ENCODE data around the gene MYBBP1A. TPM values are rescaled to one million over a fixed set of nuclear protein-coding genes. Genes with fewer than 3 reads are reported as not detected.
A peak's percentile ranks its signal among the peaks of the same experiment; 100 is the strongest.

MYBBP1A gene
- total RNA-seq, 1 experiment from 2014 or later = 177 TPM

DNA sequence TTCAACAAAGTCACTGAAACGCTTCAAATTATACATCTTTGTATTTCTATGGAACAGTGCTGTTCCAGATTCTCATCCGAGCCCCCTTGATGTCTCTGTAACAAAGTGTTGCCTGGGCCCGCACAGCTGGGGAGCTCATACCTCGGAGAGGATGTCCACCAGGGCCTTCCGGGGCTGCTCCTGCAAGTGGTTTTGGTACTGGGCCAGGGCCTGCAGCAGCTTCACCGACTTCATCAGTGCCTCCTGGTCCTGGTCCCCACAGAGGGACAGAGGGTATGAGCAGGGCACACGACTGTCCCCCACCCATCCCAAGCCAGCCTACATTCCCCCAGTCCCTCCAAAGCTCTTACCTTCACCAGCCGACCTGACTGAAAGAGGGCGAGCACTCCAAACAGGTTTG lies 1.5 kb downstream of the MYBBP1A start:
- H3K27ac ChIP-seq (ENCODE audit: low read depth, low read length, poor library complexity, severe bottlenecking) = no peak overlapping the region
- H3K36me3 ChIP-seq (ENCODE audit: insufficient read depth, low read length, poor library complexity, severe bottlenecking) = peaks cover 53% of the 10 kb centered on the region
- H3K27me3 ChIP-seq (replicated peaks; ENCODE audit: insufficient read depth, low read depth, low read length, poor library complexity) = no peaks in the 10 kb centered on the region
- TF ChIP-seq, protein P1, sequence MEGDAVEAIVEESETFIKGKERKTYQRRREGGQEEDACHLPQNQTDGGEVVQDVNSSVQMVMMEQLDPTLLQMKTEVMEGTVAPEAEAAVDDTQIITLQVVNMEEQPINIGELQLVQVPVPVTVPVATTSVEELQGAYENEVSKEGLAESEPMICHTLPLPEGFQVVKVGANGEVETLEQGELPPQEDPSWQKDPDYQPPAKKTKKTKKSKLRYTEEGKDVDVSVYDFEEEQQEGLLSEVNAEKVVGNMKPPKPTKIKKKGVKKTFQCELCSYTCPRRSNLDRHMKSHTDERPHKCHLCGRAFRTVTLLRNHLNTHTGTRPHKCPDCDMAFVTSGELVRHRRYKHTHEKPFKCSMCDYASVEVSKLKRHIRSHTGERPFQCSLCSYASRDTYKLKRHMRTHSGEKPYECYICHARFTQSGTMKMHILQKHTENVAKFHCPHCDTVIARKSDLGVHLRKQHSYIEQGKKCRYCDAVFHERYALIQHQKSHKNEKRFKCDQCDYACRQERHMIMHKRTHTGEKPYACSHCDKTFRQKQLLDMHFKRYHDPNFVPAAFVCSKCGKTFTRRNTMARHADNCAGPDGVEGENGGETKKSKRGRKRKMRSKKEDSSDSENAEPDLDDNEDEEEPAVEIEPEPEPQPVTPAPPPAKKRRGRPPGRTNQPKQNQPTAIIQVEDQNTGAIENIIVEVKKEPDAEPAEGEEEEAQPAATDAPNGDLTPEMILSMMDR (conservative IDR thresholded peaks at IDR 0.05; ENCODE audit: low read depth, low read length) = no peak
- TF ChIP-seq EZH2 (IDR thresholded peaks at IDR 0.05; ENCODE audit: borderline replicate concordance, low read depth, low read length, poor library complexity, severe bottlenecking) = no peak
- H3K4me1 ChIP-seq (ENCODE audit: insufficient read depth, low read length, poor library complexity, severe bottlenecking) = peaks cover 6% of the 10 kb centered on the region
- H3K9me3 ChIP-seq (ENCODE audit: low read depth, low read length, poor library complexity, severe bottlenecking) = no peaks in the 10 kb centered on the region
- intact Hi-C loops (cut with micrococcal nuclease; ENCODE audit: unreplicated experiment) = no loop called here
- ChIA-PET POLR2A (ENCODE audit: low non-redundant PET) (no interaction called here), CTCF (interaction anchor here (1.3 kb wide), 1 partner anchor 13 kb away, joined by 8 read pairs; no protein-coding TSS in a partner anchor)
- BruUV-seq (replicated peaks) = no TSS peak
- H3K4me3 ChIP-seq (ENCODE audit: low read depth, low read length, poor library complexity, severe bottlenecking) = peak overlapping the region; percentile 91
- no peak for DNase-seq (ENCODE audit: low spot score)

DNA sequence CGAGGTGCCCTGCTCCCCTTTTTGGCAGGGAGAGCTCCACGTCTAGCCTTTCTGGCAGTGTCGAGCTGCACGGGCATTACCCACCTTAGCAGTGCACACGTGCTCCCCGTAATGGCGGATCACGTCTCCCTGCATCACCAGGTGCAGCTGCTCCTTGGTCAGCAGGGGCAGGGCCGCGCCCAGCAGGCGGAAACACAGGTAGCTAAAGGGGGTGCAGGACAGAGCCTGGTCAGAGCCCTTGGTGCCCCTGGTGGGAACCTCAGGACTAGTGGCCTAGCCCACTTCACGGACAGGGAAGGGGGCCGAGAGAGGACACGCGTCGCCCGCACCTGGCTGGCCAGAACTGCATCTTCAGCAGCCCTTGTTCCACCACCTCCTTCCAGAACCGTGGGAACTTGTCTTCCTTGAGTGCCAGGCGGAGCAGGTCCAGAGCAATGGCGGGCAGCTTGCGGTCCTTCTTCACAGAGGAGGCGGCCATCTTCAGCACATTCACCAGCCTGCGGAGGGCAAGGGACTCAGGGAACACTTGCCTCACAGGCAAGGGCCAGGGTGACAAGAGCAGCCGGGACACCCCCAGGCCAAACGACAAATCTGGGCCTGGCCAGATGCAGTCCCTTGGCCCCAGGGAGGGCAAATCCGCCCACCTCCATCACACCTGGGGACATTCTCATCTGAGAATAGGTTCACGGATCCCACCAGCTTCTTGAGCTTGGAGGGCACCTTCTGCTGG lies 3.2 kb downstream of the MYBBP1A start:
- peaks cover 69% of the 10 kb centered on the region for H3K36me3 ChIP-seq (ENCODE audit: insufficient read depth, low read length, poor library complexity, severe bottlenecking)
- CTCF ChIA-PET = no interaction called here

DNA sequence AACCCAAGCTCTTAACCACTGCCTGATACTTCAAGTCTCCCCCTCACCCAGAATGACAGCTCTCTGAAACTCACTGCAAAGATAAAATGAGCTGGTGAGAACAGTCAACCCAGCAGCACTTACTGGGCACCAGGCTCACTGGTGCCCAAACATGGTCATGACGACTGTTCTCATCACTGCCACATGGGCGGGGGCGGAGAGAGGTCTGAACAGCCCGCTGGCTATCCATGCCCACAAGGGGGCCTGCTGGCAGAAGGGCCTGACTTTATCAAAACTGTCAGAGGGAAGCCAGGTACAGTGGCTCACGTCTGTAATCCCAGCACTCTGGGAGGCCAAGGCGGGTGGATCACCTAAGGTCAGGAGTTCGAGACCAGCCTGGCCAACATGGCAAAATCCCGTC lies 4.0 kb downstream of the MYBBP1A start:
- no TSS peak for BruUV-seq (replicated peaks)
- H3K27me3 ChIP-seq (replicated peaks; ENCODE audit: insufficient read depth, low read depth, low read length, poor library complexity) = no peaks in the 10 kb centered on the region
- no peak overlapping the region for H3K4me3 ChIP-seq (ENCODE audit: low read depth, low read length, poor library complexity, severe bottlenecking)
- no peaks in the 10 kb centered on the region for H3K9me3 ChIP-seq (ENCODE audit: low read depth, low read length, poor library complexity, severe bottlenecking)
- CTCF ChIA-PET = no interaction called here
- POLR2A ChIA-PET (ENCODE audit: low non-redundant PET) = no interaction called here
- H3K4me1 ChIP-seq (ENCODE audit: insufficient read depth, low read length, poor library complexity, severe bottlenecking) = peaks cover 6% of the 10 kb centered on the region
- H3K36me3 ChIP-seq (ENCODE audit: insufficient read depth, low read length, poor library complexity, severe bottlenecking) = peaks cover 69% of the 10 kb centered on the region
- H3K27ac ChIP-seq (ENCODE audit: low read depth, low read length, poor library complexity, severe bottlenecking) = no peak overlapping the region
- intact Hi-C loops (cut with micrococcal nuclease; ENCODE audit: unreplicated experiment) = no loop called here
- peak; percentile 33 for DNase-seq (ENCODE audit: low spot score)
- no peak for TF ChIP-seq EZH2 (IDR thresholded peaks at IDR 0.05; ENCODE audit: borderline replicate concordance, low read depth, low read length, poor library complexity, severe bottlenecking)
- TF ChIP-seq, protein P1 (conservative IDR thresholded peaks at IDR 0.05; ENCODE audit: low read depth, low read length) = no peak

More for the DNA sequence above, 3.2 kb downstream of the MYBBP1A start:
- no peak for DNase-seq (ENCODE audit: low spot score)
- Histone ChIP-seq H3K27me3 (replicated peaks; ENCODE audit: insufficient read depth, low read depth, low read length, poor library complexity) (no peaks in the 10 kb centered on the region), H3K9me3 (ENCODE audit: low read depth, low read length, poor library complexity, severe bottlenecking) (no peaks in the 10 kb centered on the region), H3K27ac (ENCODE audit: low read depth, low read length, poor library complexity, severe bottlenecking) (no peak overlapping the region), H3K4me3 (ENCODE audit: low read depth, low read length, poor library complexity, severe bottlenecking) (no peak overlapping the region), H3K4me1 (ENCODE audit: insufficient read depth, low read length, poor library complexity, severe bottlenecking) (peaks cover 6% of the 10 kb centered on the region)
- POLR2A ChIA-PET (ENCODE audit: low non-redundant PET) = no interaction called here
- BruUV-seq (replicated peaks) = no TSS peak
- TF ChIP-seq, protein P1 (conservative IDR thresholded peaks at IDR 0.05; ENCODE audit: low read depth, low read length) = no peak
- intact Hi-C loops (cut with micrococcal nuclease; ENCODE audit: unreplicated experiment) = no loop called here

All from A673 (cell line).